H9 (cell line): ENCODE results near the gene PSPC1. TPM values are rescaled to one million over a fixed set of nuclear protein-coding genes. Genes with fewer than 3 reads are reported as not detected.

Experiments
- DNase-seq: peaks from one replicate; pipeline ENCODE4 v3.0.0-alpha.2; 2017
- H2AFZ ChIP-seq: one replicate; pipeline ENCODE4 v1.6.1; 2013; ENCODE audit warnings: mild to moderate bottlenecking, low read length, control low read depth, moderate library complexity
- H2AK5ac ChIP-seq: 2 replicates; pipeline ENCODE4 v1.6.1; 2013; ENCODE audit warnings: low read length, control low read depth, mixed read lengths; ENCODE audit not compliant: insufficient read length
- H2BK120ac ChIP-seq: one replicate; pipeline ENCODE4 v1.6.1; 2013; ENCODE audit warnings: low read depth, mild to moderate bottlenecking, low read length, control low read depth, inconsistent platforms; ENCODE audit not compliant: poor library complexity, severe bottlenecking
- H2BK12ac ChIP-seq: 2 replicates; pipeline ENCODE4 v1.6.1; 2013; ENCODE audit warnings: low read length, control low read depth, mixed read lengths, low read depth; ENCODE audit not compliant: insufficient read length
- H2BK15ac ChIP-seq: 2 replicates; pipeline ENCODE4 v1.6.1; 2013; ENCODE audit warnings: low read depth, low read length, control low read depth
- H2BK20ac ChIP-seq: one replicate; pipeline ENCODE4 v1.6.1; 2013; ENCODE audit warnings: low read depth, mild to moderate bottlenecking, low read length, control low read depth, inconsistent platforms; ENCODE audit not compliant: poor library complexity, severe bottlenecking
- H2BK5ac ChIP-seq: 2 replicates; pipeline ENCODE4 v1.6.1; 2013; ENCODE audit warnings: low read length, control low read depth, mixed read lengths; ENCODE audit not compliant: insufficient read length
- H3K14ac ChIP-seq: 2 replicates; pipeline ENCODE4 v1.6.1; 2013; ENCODE audit warnings: low read length, control low read depth; ENCODE audit not compliant: insufficient read depth
- H3K18ac ChIP-seq: 2 replicates; pipeline ENCODE4 v1.6.1; 2013; ENCODE audit warnings: low read depth, mild to moderate bottlenecking, mixed read lengths, low read length, control low read depth; ENCODE audit not compliant: insufficient read length
- H3K23ac ChIP-seq: 2 replicates; pipeline ENCODE4 v1.6.1; 2013; ENCODE audit warnings: low read length, control low read depth, mixed read lengths, low read depth; ENCODE audit not compliant: insufficient read length
- H3K23me2 ChIP-seq: 2 replicates; pipeline ENCODE4 v1.6.1; 2013; ENCODE audit warnings: low read depth, mild to moderate bottlenecking, mixed read lengths, low read length, control low read depth; ENCODE audit not compliant: insufficient read length, poor library complexity, severe bottlenecking
- H3K27ac ChIP-seq: 2 replicates; pipeline ENCODE4 v1.5.1; 2013; ENCODE audit warnings: low read length, control low read depth, mixed read lengths, low read depth; ENCODE audit not compliant: insufficient read length
- H3K27me3 ChIP-seq: 2 replicates; pipeline ENCODE4 v1.6.1; 2013; ENCODE audit warnings: low read length, control low read depth, inconsistent platforms; ENCODE audit not compliant: insufficient read depth
- H3K4ac ChIP-seq: 2 replicates; pipeline ENCODE4 v1.6.1; 2013; ENCODE audit warnings: low read depth, mild to moderate bottlenecking, control low read depth, inconsistent platforms, low read length, moderate library complexity
- H3K4me1 ChIP-seq: 2 replicates; pipeline ENCODE4 v1.6.1; 2013; ENCODE audit warnings: low read length, control low read depth, inconsistent platforms; ENCODE audit not compliant: insufficient read depth
- H3K4me2 ChIP-seq: 2 replicates; pipeline ENCODE4 v1.6.1; 2013; ENCODE audit warnings: low read length, control low read depth, mixed read lengths; ENCODE audit not compliant: insufficient read length, insufficient read depth
- H3K56ac ChIP-seq: 2 replicates; pipeline ENCODE4 v1.6.1; 2013; ENCODE audit warnings: low read depth, mild to moderate bottlenecking, mixed read lengths, low read length, control low read depth; ENCODE audit not compliant: insufficient read length
- H3K79me1 ChIP-seq: 2 replicates; pipeline ENCODE4 v1.6.1; 2013; ENCODE audit warnings: low read depth, mild to moderate bottlenecking, moderate library complexity, low read length, control low read depth, inconsistent platforms; ENCODE audit not compliant: insufficient read depth, poor library complexity, severe bottlenecking
- H3K79me2 ChIP-seq: 2 replicates; pipeline ENCODE4 v1.6.1; 2013; ENCODE audit warnings: low read length, control low read depth, inconsistent platforms; ENCODE audit not compliant: insufficient read depth
- H3K9ac ChIP-seq: 2 replicates; pipeline ENCODE4 v1.6.1; 2013; ENCODE audit warnings: low read length, control low read depth, mixed read lengths; ENCODE audit not compliant: insufficient read length; ENCODE audit errors: extremely low read depth
- H3K9me3 ChIP-seq: one replicate; pipeline ENCODE4 v1.6.1; 2013; ENCODE audit warnings: low read depth, low read length, inconsistent platforms; ENCODE audit not compliant: control insufficient read depth
- H3T11ph ChIP-seq: one replicate; pipeline ENCODE4 v1.6.1; 2013; ENCODE audit warnings: mild to moderate bottlenecking, low read length, control low read depth, inconsistent platforms
- H4K20me1 ChIP-seq: one replicate; pipeline ENCODE4 v1.6.1; 2013; ENCODE audit not compliant: control insufficient read depth, insufficient read length, insufficient read depth
- H4K5ac ChIP-seq: 2 replicates; pipeline ENCODE4 v1.6.1; 2013; ENCODE audit warnings: low read depth, mild to moderate bottlenecking, mixed read lengths, low read length, control low read depth; ENCODE audit not compliant: insufficient read length
- H4K8ac ChIP-seq: replicated peaks from 2 replicates; pipeline ENCODE4 v1.6.1; 2013; ENCODE audit warnings: low read length, control low read depth, mixed read lengths, low read depth; ENCODE audit not compliant: insufficient read length
- H4K91ac ChIP-seq: 2 replicates; pipeline ENCODE4 v1.6.1; 2013; ENCODE audit warnings: low read depth, mild to moderate bottlenecking, moderate library complexity, mixed read lengths, low read length, control low read depth; ENCODE audit not compliant: insufficient read length
- H3K27ac Mint-ChIP-seq, 3 experiments: 2 replicates in 2 of 3; 3 replicates in 1 of 3; pipeline ENCODE4 v1.8.0; 2020 to 2021; ENCODE audit warnings: mixed read lengths in 3 of 3, mild to moderate bottlenecking in 1 of 3, moderate library complexity in 1 of 3
- H3K27me3 Mint-ChIP-seq: 2 replicates; pipeline ENCODE4 v1.8.0; 2021; ENCODE audit warnings: low read depth, mild to moderate bottlenecking, moderate library complexity, mixed read lengths
- H3K36me3 Mint-ChIP-seq, 3 experiments: 2 replicates in 2 of 3; 3 replicates in 1 of 3; pipeline ENCODE4 v1.8.0; 2020 to 2021; ENCODE audit warnings: low read depth in 3 of 3, mixed read lengths in 3 of 3; ENCODE audit not compliant: insufficient read depth in 1 of 3
- H3K4me1 Mint-ChIP-seq, 2 experiments: 2 replicates each; pipeline ENCODE4 v1.8.0; 2020; ENCODE audit warnings: mixed read lengths in 2 of 2
- H3K4me3 Mint-ChIP-seq, 2 experiments: 2 replicates in 1 of 2; 3 replicates in 1 of 2; pipeline ENCODE4 v1.8.0; 2020 to 2021; ENCODE audit warnings: mild to moderate bottlenecking in 2 of 2, mixed read lengths in 2 of 2, moderate library complexity in 1 of 2
- H3K9me3 Mint-ChIP-seq, 2 experiments: 2 replicates in 1 of 2; 3 replicates in 1 of 2; pipeline ENCODE4 v1.8.0; 2020; ENCODE audit warnings: mild to moderate bottlenecking in 2 of 2, mixed read lengths in 2 of 2, moderate library complexity in 1 of 2
- CTCF ChIP-seq: fragments of 200-600 bp; sonication (generic); conservative IDR thresholded peaks from 3 replicates; pipeline ENCODE4 v1.8.0; 2021; ENCODE audit warnings: antibody characterized with exemption, mild to moderate bottlenecking
- total RNA-seq: library from RNA; stranded (reverse); gene quantifications from 2 replicates; pipeline ENCODE4 v1.2.1, GENCODE V29; 2021

The PSPC1 gene
- total RNA-seq, 1 experiment from 2014 or later = 134 TPM

- no peak overlapping the region for H3T11ph ChIP-seq
- TF ChIP-seq CTCF = no peak
- Mint-ChIP-seq H3K27me3 (no peaks in the 10 kb centered on the region), H3K4me3 (no peak overlapping the region), H3K4me1 (no peaks in the 10 kb centered on the region), H3K9me3 (peaks cover 0 to 2% of the 10 kb centered on the region in 2 experiments; a peak in 1 of 5 replicates), H3K36me3 (peaks cover 11 to 42% (median 32%) of the 10 kb centered on the region in 3 experiments), H3K27ac (no peak overlapping the region)
- H4K91ac ChIP-seq = no peak overlapping the region
- no peaks in the 10 kb centered on the region for H3K27me3 ChIP-seq
- no peaks in the 10 kb centered on the region for H3K79me2 ChIP-seq
- no peaks in the 10 kb centered on the region for H4K20me1 ChIP-seq
- H2BK12ac ChIP-seq = no peak overlapping the region
- no peak overlapping the region for H3K4ac ChIP-seq
- H3K79me1 ChIP-seq = no peaks in the 10 kb centered on the region
- 0 out of 2 replicates have a peak, but pooled peaks cover 2% of the 10 kb centered on the region for H3K4me1 ChIP-seq
- no peaks in the 10 kb centered on the region for H3K9me3 ChIP-seq
- no peak overlapping the region for H3K56ac ChIP-seq
- H3K23ac ChIP-seq = no peak overlapping the region
- no peak overlapping the region for H2BK120ac ChIP-seq
- H3K23me2 ChIP-seq = no peaks in the 10 kb centered on the region
- H4K5ac ChIP-seq = no peak overlapping the region
- no peak overlapping the region for H3K14ac ChIP-seq
- no peak overlapping the region for H2BK5ac ChIP-seq
- no peak overlapping the region for H4K8ac ChIP-seq
- no peak overlapping the region for H2AFZ ChIP-seq
- H3K9ac ChIP-seq = no peak overlapping the region
- H2BK20ac ChIP-seq = no peak overlapping the region
- no peak overlapping the region for H3K27ac ChIP-seq
- H2BK15ac ChIP-seq = no peak overlapping the region
- no peak overlapping the region for H3K18ac ChIP-seq
- H3K4me2 ChIP-seq = no peak overlapping the region
- H2AK5ac ChIP-seq = no peak overlapping the region
- no peak for DNase-seq
Observed at GRCh38 chr13:19658831-19659230, 123.9 kb downstream of the PSPC1 start.
